ENCODE results near the gene ISM2. TPM values are rescaled to one million over a fixed set of nuclear protein-coding genes. Genes with fewer than 3 reads are reported as not detected.

ISM2 gene
- total RNA-seq, 4 donors from 2014 or later: not detected

GRCh38 chr14:77458249-77458950 lies 40.2 kb downstream of the ISM2 start:
- TF ChIP-seq, protein P1, sequence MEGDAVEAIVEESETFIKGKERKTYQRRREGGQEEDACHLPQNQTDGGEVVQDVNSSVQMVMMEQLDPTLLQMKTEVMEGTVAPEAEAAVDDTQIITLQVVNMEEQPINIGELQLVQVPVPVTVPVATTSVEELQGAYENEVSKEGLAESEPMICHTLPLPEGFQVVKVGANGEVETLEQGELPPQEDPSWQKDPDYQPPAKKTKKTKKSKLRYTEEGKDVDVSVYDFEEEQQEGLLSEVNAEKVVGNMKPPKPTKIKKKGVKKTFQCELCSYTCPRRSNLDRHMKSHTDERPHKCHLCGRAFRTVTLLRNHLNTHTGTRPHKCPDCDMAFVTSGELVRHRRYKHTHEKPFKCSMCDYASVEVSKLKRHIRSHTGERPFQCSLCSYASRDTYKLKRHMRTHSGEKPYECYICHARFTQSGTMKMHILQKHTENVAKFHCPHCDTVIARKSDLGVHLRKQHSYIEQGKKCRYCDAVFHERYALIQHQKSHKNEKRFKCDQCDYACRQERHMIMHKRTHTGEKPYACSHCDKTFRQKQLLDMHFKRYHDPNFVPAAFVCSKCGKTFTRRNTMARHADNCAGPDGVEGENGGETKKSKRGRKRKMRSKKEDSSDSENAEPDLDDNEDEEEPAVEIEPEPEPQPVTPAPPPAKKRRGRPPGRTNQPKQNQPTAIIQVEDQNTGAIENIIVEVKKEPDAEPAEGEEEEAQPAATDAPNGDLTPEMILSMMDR (IDR thresholded peaks at IDR 0.05): no peak
- TF ChIP-seq POLR2A (IDR thresholded peaks at IDR 0.05): no peak
- peak overlapping the region; percentile 74 to 98 (median 86) for H3K4me3 ChIP-seq

GRCh38 chr14:77457522-77458248 lies 40.9 kb downstream of the ISM2 start, which contains the start of the genes AHSA1 and VIPAS39:
AHSA1 (plus strand) TSS chr14:77458093; CDS start chr14:77458190, 97 bp downstream.
VIPAS39 (minus strand) TSS chr14:77457601; CDS start chr14:77454102, 3,499 bp downstream.
- Histone ChIP-seq H3K27me3 (no peaks in the 10 kb centered on the region), H3K9me3 (no peaks in the 10 kb centered on the region), H3K36me3 (peaks cover 0 to 37% (median 0%) of the 10 kb centered on the region in 3 donors), H3K4me3 (peak within 1 kb of the TSS; percentile 74 to 98 (median 86)), H3K4me1 (peaks cover 0 to 14% (median 8%) of the 10 kb centered on the region in 4 donors), H3K27ac (peak within 1 kb of the TSS; percentile 87 to 96 (median 92))
- TF ChIP-seq, protein P1 (IDR thresholded peaks at IDR 0.05): peak in 1 of 6 experiments; percentile 11
- TF ChIP-seq POLR2A (IDR thresholded peaks at IDR 0.05): peak; percentile 69 to 74
- peak; percentile 90 to 99 (median 94) for DNase-seq

More at GRCh38 chr14:77458249-77458950, 40.2 kb downstream of the ISM2 start:
- Histone ChIP-seq H3K9me3 (no peaks in the 10 kb centered on the region), H3K27ac (peak overlapping the region; percentile 87 to 96 (median 92)), H3K4me1 (peaks cover 0 to 14% (median 8%) of the 10 kb centered on the region in 4 donors), H3K36me3 (peaks cover 0 to 38% (median 0%) of the 10 kb centered on the region in 3 donors), H3K27me3 (no peaks in the 10 kb centered on the region)
- peak; percentile 44 to 62 (median 60) for DNase-seq

DNA sequence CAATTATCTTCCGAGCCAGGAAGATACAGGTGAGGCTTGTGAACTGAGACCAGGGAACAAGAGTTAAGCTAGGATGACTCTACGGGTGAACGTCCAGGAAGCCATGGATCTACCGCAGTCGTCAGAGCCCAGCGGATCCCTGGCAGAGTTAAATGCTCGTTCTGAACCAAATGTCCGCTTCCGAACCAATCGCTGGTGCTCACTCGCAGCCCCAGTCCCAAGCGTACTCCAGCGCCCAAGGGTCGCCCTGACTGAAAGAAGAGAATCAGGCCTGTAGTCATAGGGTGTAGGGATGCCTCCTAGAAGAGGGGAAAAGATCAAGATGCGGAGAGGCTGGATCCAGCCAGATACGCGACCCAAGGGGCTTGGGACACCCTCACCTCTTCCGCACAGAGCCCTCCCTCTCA lies 41.5 kb downstream of the ISM2 start:
- no peak for TF ChIP-seq POLR2A (IDR thresholded peaks at IDR 0.05)
- TF ChIP-seq, protein P1 (IDR thresholded peaks at IDR 0.05): no peak
- peaks cover 0 to 33% (median 0%) of the 10 kb centered on the region in 3 donors for H3K36me3 ChIP-seq

DNA sequence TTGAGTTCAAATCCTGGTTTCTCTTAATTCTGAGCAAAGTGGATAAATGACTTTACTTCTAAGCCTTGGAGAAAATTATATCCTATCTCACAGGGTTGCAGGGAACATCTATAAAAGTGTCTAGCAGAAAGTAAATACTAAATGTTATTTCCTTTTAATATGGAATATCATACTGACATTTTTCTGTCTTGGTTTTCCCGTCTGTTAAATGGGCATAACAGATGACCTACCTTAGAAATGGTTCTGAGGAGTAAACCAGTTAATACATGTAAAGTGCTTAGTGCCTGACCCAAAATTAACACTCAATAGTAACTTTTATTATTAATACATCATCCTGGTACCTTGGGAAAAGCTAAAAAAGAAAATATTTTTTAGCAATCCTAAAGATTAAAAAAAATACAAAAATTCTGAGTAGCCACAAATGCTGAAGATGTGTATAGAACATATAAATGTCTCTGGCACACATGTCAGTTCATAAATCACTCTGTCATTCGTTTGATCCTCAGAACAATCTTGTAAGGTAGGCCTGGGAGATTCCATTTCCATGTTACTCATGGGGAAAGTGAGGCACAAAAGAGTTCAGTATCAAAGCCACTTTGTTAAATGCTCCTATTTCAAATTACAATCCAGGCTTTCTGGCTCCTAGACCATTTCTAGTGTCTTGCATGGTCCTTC lies 42.5 kb downstream of the ISM2 start:
- H3K4me3 ChIP-seq: peak overlapping the region in 2 of 4 donors; percentile 74 to 87
- H3K27ac ChIP-seq: no peak overlapping the region
- TF ChIP-seq, protein P1 (IDR thresholded peaks at IDR 0.05): no peak
- no peak for TF ChIP-seq POLR2A (IDR thresholded peaks at IDR 0.05)
- DNase-seq: no peak
- H3K4me1 ChIP-seq: peaks cover 0 to 14% (median 8%) of the 10 kb centered on the region in 4 donors
- peaks cover 0 to 29% (median 0%) of the 10 kb centered on the region in 3 donors for H3K36me3 ChIP-seq
- no peaks in the 10 kb centered on the region for H3K9me3 ChIP-seq
- no peaks in the 10 kb centered on the region for H3K27me3 ChIP-seq

More for the DNA sequence above, 41.5 kb downstream of the ISM2 start:
- H3K4me1 ChIP-seq: peaks cover 0 to 14% (median 8%) of the 10 kb centered on the region in 4 donors
- no peaks in the 10 kb centered on the region for H3K9me3 ChIP-seq
- H3K27me3 ChIP-seq: no peaks in the 10 kb centered on the region
- peak overlapping the region; percentile 87 to 96 (median 92) for H3K27ac ChIP-seq
- H3K4me3 ChIP-seq: peak overlapping the region; percentile 74 to 98 (median 86)
- no peak for DNase-seq

DNA sequence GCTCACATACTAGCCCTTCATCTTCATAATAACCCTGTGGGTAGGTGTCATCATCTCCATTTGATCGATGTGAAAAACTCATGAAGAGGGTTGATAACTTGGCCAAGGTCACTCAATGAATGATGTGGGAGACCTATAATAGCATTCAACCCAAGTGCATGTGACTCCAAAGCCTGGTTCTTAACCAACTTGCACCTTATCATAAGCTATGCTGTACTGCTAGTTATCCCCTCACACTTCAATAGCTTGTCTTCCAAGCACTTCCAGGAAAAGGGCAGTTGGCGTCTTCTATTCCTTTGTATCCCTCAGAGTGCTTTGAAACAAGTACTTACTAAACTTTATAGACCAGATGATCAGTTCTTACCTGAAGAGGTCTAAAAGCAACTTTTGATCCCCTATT lies 56.4 kb downstream of the ISM2 start:
- Histone ChIP-seq H3K9me3 (no peaks in the 10 kb centered on the region), H3K27ac (no peak overlapping the region), H3K27me3 (no peaks in the 10 kb centered on the region), H3K36me3 (peaks cover 0 to 94% (median 0%) of the 10 kb centered on the region in 3 donors), H3K4me1 (no peaks in the 10 kb centered on the region), H3K4me3 (no peak overlapping the region)
- DNase-seq: no peak
- TF ChIP-seq, protein P1 (IDR thresholded peaks at IDR 0.05): no peak
- TF ChIP-seq POLR2A (IDR thresholded peaks at IDR 0.05): no peak
